Panc1 (cell line): ENCODE data around the gene RFX7. TPM values are rescaled to one million over a fixed set of nuclear protein-coding genes. Genes with fewer than 3 reads are reported as not detected.

ENCODE experiments used
- ATAC-seq: fragments of 200-7000 bp; cut with Tn5 transposase; 2 replicates; pipeline ENCODE4 v1.9.1; 2020; ENCODE audit warnings: mild to moderate bottlenecking, moderate library complexity
- BruUV-seq: library from RNA; stranded (reverse); fragments of 400-500 nt; replicated peaks from 2 replicates; lab custom pipeline; 2021; lab: Mats Ljungman, UMichigan
- CTCF ChIA-PET: fragments of 300-600 bp; sonication (Branson Sonifier 250); formaldehyde crosslinking; loops from one replicate; lab custom pipeline; 2022; ENCODE audit warnings: antibody characterized with exemption; lab: Charles Lee
- POLR2A ChIA-PET: fragments of 300-600 bp; sonication (Branson Sonifier 250); formaldehyde crosslinking; loops from one replicate; lab custom pipeline; 2022; ENCODE audit warnings: antibody characterized with exemption; lab: Charles Lee
- DNase-seq: peaks from one replicate; pipeline ENCODE4 v3.0.0-alpha.2; 2010; ENCODE audit warnings: low read depth, low spot score
- H3K27ac ChIP-seq: 2 replicates; pipeline ENCODE4 v1.5.1; 2011; ENCODE audit warnings: mild to moderate bottlenecking, low read length, inconsistent platforms
- H3K27me3 ChIP-seq: fragments of 200-500 bp; sonication (Bioruptor generic); 2 replicates; pipeline ENCODE4 v1.6.0; 2014; ENCODE audit warnings: low read length, inconsistent platforms; ENCODE audit not compliant: control insufficient read depth, insufficient read depth
- H3K36me3 ChIP-seq: fragments of 200-500 bp; sonication (Bioruptor generic); 2 replicates; pipeline ENCODE4 v1.5.1; 2014; ENCODE audit warnings: inconsistent platforms, mild to moderate bottlenecking, low read length, moderate library complexity; ENCODE audit not compliant: control insufficient read depth, insufficient read depth
- H3K4me1 ChIP-seq: 2 replicates; pipeline ENCODE4 v1.5.1; 2011; ENCODE audit warnings: inconsistent platforms, mild to moderate bottlenecking, low read length, moderate library complexity; ENCODE audit not compliant: control insufficient read depth, insufficient read depth
- H3K4me3 ChIP-seq, 2 experiments: 2 replicates each; pipeline ENCODE4 v1.5.1; 2011 to 2012; ENCODE audit warnings: low read depth in 2 of 2, low read length in 2 of 2, mild to moderate bottlenecking in 2 of 2, inconsistent platforms in 1 of 2, moderate library complexity in 1 of 2
- H3K9me3 ChIP-seq: fragments of 200-500 bp; sonication (Bioruptor generic); 2 replicates; pipeline ENCODE4 v1.5.1; 2014; ENCODE audit warnings: low read depth, mild to moderate bottlenecking, inconsistent platforms, low read length, moderate library complexity; ENCODE audit not compliant: control insufficient read depth, insufficient read depth
- CTCF ChIP-seq: fragments of 450-650 bp; IDR thresholded peaks from 2 replicates; pipeline ENCODE4 v1.5.1; 2017; ENCODE audit warnings: mild to moderate bottlenecking
- POLR2AphosphoS5 ChIP-seq: IDR thresholded peaks from 2 replicates; pipeline ENCODE4 v1.6.1; 2012; ENCODE audit warnings: mild to moderate bottlenecking, low read depth, low read length, moderate library complexity
- SIN3A ChIP-seq: IDR thresholded peaks from 2 replicates; pipeline ENCODE4 v1.6.1; 2012; ENCODE audit warnings: low read depth, mild to moderate bottlenecking, low read length, moderate library complexity, borderline replicate concordance; ENCODE audit not compliant: insufficient read depth
- TCF7L2 ChIP-seq: IDR thresholded peaks from 2 replicates; pipeline ENCODE4 v1.6.1; 2011; ENCODE audit warnings: mild to moderate bottlenecking, low read depth, low read length, inconsistent platforms
- in situ Hi-C: cut with HindIII; loops from 2 replicates; pipeline ENCODE4 v1.10.0; 2016; ENCODE audit warnings: low sequenced_read_pairs, low pct_unique_long_range_greater_than_20kb
- intact Hi-C: fragments of 100-400 bp; cut with micrococcal nuclease; formaldehyde crosslinking; loops from one replicate; pipeline ENCODE4 v1.10.0; 2022; ENCODE audit not compliant: unreplicated experiment
- total RNA-seq: library from RNA; stranded (reverse); gene quantifications from one replicate; pipeline ENCODE4 v1.2.1, GENCODE V29; 2021; ENCODE audit not compliant: unreplicated experiment
- TF ChIP-seq, protein P1 (sequence below), 2 experiments: IDR thresholded peaks; 2 replicates each; pipeline ENCODE4 v1.6.1; 2011 to 2012; ENCODE audit warnings: low read depth in 2 of 2, control low read depth in 1 of 2, low read length in 1 of 2, mild to moderate bottlenecking in 1 of 2, moderate library complexity in 1 of 2; ENCODE audit not compliant: insufficient read depth in 1 of 2

Gene RFX7
- total RNA-seq, 1 experiment from 2014 or later = 24.2 TPM

- Histone ChIP-seq H3K4me3 (no peak overlapping the region), H3K27ac (no peak overlapping the region), H3K4me1 (peaks cover 2% of the 10 kb centered on the region; the same call in 1 of the 2 replicates), H3K9me3 (no peaks in the 10 kb centered on the region), H3K27me3 (no peaks in the 10 kb centered on the region), H3K36me3 (no peaks in the 10 kb centered on the region)
- intact Hi-C loops = no loop called here
- no peak for DNase-seq
- ChIA-PET CTCF (no interaction called here), POLR2A (no interaction called here)
- in situ Hi-C loops = no loop called here
- TF ChIP-seq SIN3A = no peak
- TF ChIP-seq, protein P1, sequence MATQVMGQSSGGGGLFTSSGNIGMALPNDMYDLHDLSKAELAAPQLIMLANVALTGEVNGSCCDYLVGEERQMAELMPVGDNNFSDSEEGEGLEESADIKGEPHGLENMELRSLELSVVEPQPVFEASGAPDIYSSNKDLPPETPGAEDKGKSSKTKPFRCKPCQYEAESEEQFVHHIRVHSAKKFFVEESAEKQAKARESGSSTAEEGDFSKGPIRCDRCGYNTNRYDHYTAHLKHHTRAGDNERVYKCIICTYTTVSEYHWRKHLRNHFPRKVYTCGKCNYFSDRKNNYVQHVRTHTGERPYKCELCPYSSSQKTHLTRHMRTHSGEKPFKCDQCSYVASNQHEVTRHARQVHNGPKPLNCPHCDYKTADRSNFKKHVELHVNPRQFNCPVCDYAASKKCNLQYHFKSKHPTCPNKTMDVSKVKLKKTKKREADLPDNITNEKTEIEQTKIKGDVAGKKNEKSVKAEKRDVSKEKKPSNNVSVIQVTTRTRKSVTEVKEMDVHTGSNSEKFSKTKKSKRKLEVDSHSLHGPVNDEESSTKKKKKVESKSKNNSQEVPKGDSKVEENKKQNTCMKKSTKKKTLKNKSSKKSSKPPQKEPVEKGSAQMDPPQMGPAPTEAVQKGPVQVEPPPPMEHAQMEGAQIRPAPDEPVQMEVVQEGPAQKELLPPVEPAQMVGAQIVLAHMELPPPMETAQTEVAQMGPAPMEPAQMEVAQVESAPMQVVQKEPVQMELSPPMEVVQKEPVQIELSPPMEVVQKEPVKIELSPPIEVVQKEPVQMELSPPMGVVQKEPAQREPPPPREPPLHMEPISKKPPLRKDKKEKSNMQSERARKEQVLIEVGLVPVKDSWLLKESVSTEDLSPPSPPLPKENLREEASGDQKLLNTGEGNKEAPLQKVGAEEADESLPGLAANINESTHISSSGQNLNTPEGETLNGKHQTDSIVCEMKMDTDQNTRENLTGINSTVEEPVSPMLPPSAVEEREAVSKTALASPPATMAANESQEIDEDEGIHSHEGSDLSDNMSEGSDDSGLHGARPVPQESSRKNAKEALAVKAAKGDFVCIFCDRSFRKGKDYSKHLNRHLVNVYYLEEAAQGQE (IDR thresholded peaks at IDR 0.05; ENCODE audit: insufficient read depth in 1 of 2, low read depth in 2 of 2, low read length in 1 of 2) = no peak
- no peak for TF ChIP-seq TCF7L2
- no peak for TF ChIP-seq POLR2AphosphoS5
- no peak for TF ChIP-seq CTCF
- no TSS peak for BruUV-seq
- ATAC-seq = no peak
These were observed 41.0 kb downstream of the RFX7 start for GRCh38 chr15:56202701-56203100.

- CTCF ChIA-PET = no interaction called here
- in situ Hi-C loops (no loop called here), intact Hi-C loops (no loop called here)
- Histone ChIP-seq H3K27me3 (no peaks in the 10 kb centered on the region), H3K4me1 (peaks cover 2% of the 10 kb centered on the region; the same call in 1 of the 2 replicates), H3K27ac (no peak overlapping the region), H3K36me3 (no peaks in the 10 kb centered on the region), H3K9me3 (no peaks in the 10 kb centered on the region), H3K4me3 (no peak overlapping the region)
- ATAC-seq (no peak), DNase-seq (no peak)
- BruUV-seq = no TSS peak
- TF ChIP-seq SIN3A = no peak
- TF ChIP-seq CTCF = no peak
- TF ChIP-seq, protein P1 (IDR thresholded peaks at IDR 0.05; ENCODE audit: insufficient read depth in 1 of 2, low read depth in 2 of 2, low read length in 1 of 2) = no peak
- TF ChIP-seq TCF7L2 = no peak
- TF ChIP-seq POLR2AphosphoS5 = no peak
- POLR2A ChIA-PET = no interaction called here
These were observed 44.6 kb downstream of the RFX7 start for GRCh38 chr15:56199038-56199437.
